Right lobe of liver (tissue), 6 donors: ENCODE measurements around the gene CEP63. TPM values are rescaled to one million over a fixed set of nuclear protein-coding genes. Genes with fewer than 3 reads are reported as not detected.

Experiments used
- ATAC-seq, 4 donors: fragments of 200-7000 bp; cut with Tn5 transposase; one replicate each; pipeline ENCODE4 v1.9.1; 2020; ENCODE audit warnings: mild to moderate bottlenecking in 4 of 4, moderate library complexity in 4 of 4
- DNase-seq, 3 donors: peaks; one replicate each; pipeline ENCODE4 v3.0.0-alpha.2; 2020
- H3K27ac ChIP-seq, 3 donors: fragments of 200-600 bp; one replicate each; pipeline ENCODE4 v1.8.0; 2022
- H3K27me3 ChIP-seq, 2 donors: fragments of 200-600 bp; one replicate each; pipeline ENCODE4 v1.8.0; 2022
- H3K36me3 ChIP-seq, 4 donors: fragments of 200-600 bp; sonication (generic) in 1 of 4; one replicate each; pipeline versions ENCODE4 v1.5.1 to v1.8.0; 2017 to 2022; ENCODE audit warnings: control low read depth in 1 of 4
- H3K4me1 ChIP-seq, 4 donors: fragments of 200-600 bp; sonication (generic) in 1 of 4; one replicate each; pipeline versions ENCODE4 v1.5.1 to v1.8.0; 2017 to 2022; ENCODE audit warnings: control low read depth in 1 of 4
- H3K4me3 ChIP-seq, 3 donors: fragments of 200-600 bp; one replicate each; pipeline ENCODE4 v1.8.0; 2022
- H3K9me3 ChIP-seq, 4 donors: fragments of 200-600 bp; sonication (generic) in 1 of 4; one replicate each; pipeline versions ENCODE4 v1.5.1 to v1.8.0; 2017 to 2022; ENCODE audit warnings: control low read depth in 1 of 4
- CTCF ChIP-seq, 4 donors: fragments of 200-600 bp in 3 of 4; fragments of 450-650 bp in 1 of 4; IDR thresholded peaks; one replicate each; pipeline versions ENCODE4 v1.5.1 to v1.8.0; 2016 to 2022; ENCODE audit warnings: antibody characterized with exemption in 4 of 4, mild to moderate bottlenecking in 2 of 4
- POLR2A ChIP-seq: fragments of 450-650 bp; IDR thresholded peaks from one replicate; pipeline ENCODE4 v1.6.1; 2017; ENCODE audit warnings: antibody characterized with exemption, mild to moderate bottlenecking
- WGBS: methylation state at CpG from one replicate; pipeline ENCODE4 v1.1.6; 2018; ENCODE audit warnings: low coverage, low lambda C conversion rate; ENCODE audit not compliant: insufficient coverage; ENCODE audit errors: missing lambda C conversion rate; 5-methylcytosine and 5-hydroxymethylcytosine counted together
- intact Hi-C, 2 donors: fragments of 100-400 bp; cut with DNase I; formaldehyde crosslinking; loops; one replicate each; pipeline versions ENCODE4 v1.11.2 to v1.14.1; 2022
- total RNA-seq, 6 experiments: library from RNA; depleted of rRNA in 2 of 6; stranded (reverse); fragments of >200 nt in 2 of 6; fragmentation: NEBNext Ultra II Directional in 3 of 6; extraction: Animal tissue kit (Norgen Biotek cat#: 25700) in 3 of 6; gene quantifications; one replicate each; pipeline versions ENCODE4 v1.1.0 to v1.2.4, GENCODE V29; 2016 to 2023
- donor health status: DM: no; HTN: yes; CAD: no.
- donor health status: DM: no; HTN: no; CAD: no.
- donor health status: DM: no; HTN: no; CAD: no.
- donor health status: DM: no; HTN: yes; CAD: no.
- donor health status: DM: no; HTN: yes; CAD: no.

The CEP63 gene
- total RNA-seq, 6 experiments from 2014 or later, result 8.7 to 14.4 (median 9.1) TPM

- Histone ChIP-seq H3K4me1 (no peaks in the 10 kb centered on the region), H3K27ac (no peak overlapping the region), H3K4me3 (no peak overlapping the region), H3K27me3 (no peaks in the 10 kb centered on the region), H3K9me3 (no peaks in the 10 kb centered on the region), H3K36me3 (no peaks in the 10 kb centered on the region)
- no peak for ATAC-seq
- intact Hi-C loops, result no loop called here
- DNase-seq, result no peak
- TF ChIP-seq CTCF (IDR thresholded peaks at IDR 0.05) (no peak), POLR2A (no peak)
- WGBS, result 57% methylated on average over 1 of the region's 2 CpGs
Observed at GRCh38 chr3:134611516-134611915, 125.7 kb downstream of the CEP63 start.

- Histone ChIP-seq H3K27ac (no peak overlapping the region), H3K9me3 (no peaks in the 10 kb centered on the region), H3K4me3 (no peak overlapping the region), H3K36me3 (no peaks in the 10 kb centered on the region), H3K4me1 (no peaks in the 10 kb centered on the region), H3K27me3 (no peaks in the 10 kb centered on the region)
- DNase-seq, result no peak
- intact Hi-C loops, result no loop called here
- WGBS, result 87% methylated on average over 5 of the region's 6 CpGs
- no peak for ATAC-seq
- no peak for TF ChIP-seq POLR2A
- no peak for TF ChIP-seq CTCF (IDR thresholded peaks at IDR 0.05)
Observed at GRCh38 chr3:134613006-134613520, 127.2 kb downstream of the CEP63 start.

GRCh38 chr3:134614955-134615354 lies 129.1 kb downstream of the CEP63 start:
- no peak overlapping the region for H3K4me3 ChIP-seq
- ATAC-seq (no peak), DNase-seq (no peak)
- intact Hi-C loops, result no loop called here
- H3K36me3 ChIP-seq, result no peaks in the 10 kb centered on the region
- 83% methylated on average over 4 of the region's 4 CpGs for WGBS
- H3K9me3 ChIP-seq, result no peaks in the 10 kb centered on the region
- no peaks in the 10 kb centered on the region for H3K27me3 ChIP-seq
- TF ChIP-seq POLR2A (no peak), CTCF (IDR thresholded peaks at IDR 0.05) (no peak)
- H3K4me1 ChIP-seq, result no peaks in the 10 kb centered on the region
- H3K27ac ChIP-seq, result no peak overlapping the region

- 61% methylated on average over 5 of the region's 5 CpGs for WGBS
- DNase-seq (no peak), ATAC-seq (no peak)
- no peaks in the 10 kb centered on the region for H3K27me3 ChIP-seq
- H3K4me1 ChIP-seq, result no peaks in the 10 kb centered on the region
- H3K36me3 ChIP-seq, result no peaks in the 10 kb centered on the region
- no peaks in the 10 kb centered on the region for H3K9me3 ChIP-seq
- intact Hi-C loops, result no loop called here
- no peak overlapping the region for H3K4me3 ChIP-seq
- H3K27ac ChIP-seq, result no peak overlapping the region
- TF ChIP-seq CTCF (IDR thresholded peaks at IDR 0.05) (no peak), POLR2A (no peak)
Observed at GRCh38 chr3:134615743-134616142, 129.9 kb downstream of the CEP63 start.
